Inferior parietal cortex (tissue), 1 donor: ENCODE data around the gene DYNC1LI1.

ENCODE experiments used
- DNase-seq: peaks from one replicate; pipeline ENCODE4 v3.0.0-alpha.2; 2016; ENCODE audit errors: extremely low spot score

The DYNC1LI1 gene

GRCh38 chr3:32570421-32571191 is at the start of gene DYNC1LI1:
Gene DYNC1LI1, minus strand, starts transcription at chr3:32570858. Its CDS starts 88 bp downstream, at chr3:32570770.
- DNase-seq = peak; percentile 89

GRCh38 chr3:32619395-32619794 is 48.7 kb upstream of the DYNC1LI1 start:
- no peak for DNase-seq

- no peak for DNase-seq
Measured at GRCh38 chr3:32616267-32616962, 45.8 kb upstream of the DYNC1LI1 start.

GRCh38 chr3:32614956-32615355 is 44.3 kb upstream of the DYNC1LI1 start:
- no peak for DNase-seq

GRCh38 chr3:32613183-32613582 is 42.5 kb upstream of the DYNC1LI1 start:
- no peak for DNase-seq

GRCh38 chr3:32612547-32612946 is 41.9 kb upstream of the DYNC1LI1 start:
- peak; percentile 69 for DNase-seq

- DNase-seq = no peak
Measured at GRCh38 chr3:32607522-32607921, 36.9 kb upstream of the DYNC1LI1 start.

GRCh38 chr3:32606960-32607359 is 36.3 kb upstream of the DYNC1LI1 start:
- DNase-seq = no peak

- no peak for DNase-seq
Measured at GRCh38 chr3:32606277-32606676, 35.6 kb upstream of the DYNC1LI1 start.

- no peak for DNase-seq
Measured at GRCh38 chr3:32603064-32603463, 32.4 kb upstream of the DYNC1LI1 start.

GRCh38 chr3:32602206-32602605 is 31.5 kb upstream of the DYNC1LI1 start:
- DNase-seq = no peak

- no peak for DNase-seq
Measured at GRCh38 chr3:32601722-32602121, 31.1 kb upstream of the DYNC1LI1 start.

GRCh38 chr3:32597656-32598055 is 27.0 kb upstream of the DYNC1LI1 start:
- no peak for DNase-seq

- no peak for DNase-seq
Measured at GRCh38 chr3:32596909-32597369, 26.3 kb upstream of the DYNC1LI1 start.

- DNase-seq = no peak
Measured at GRCh38 chr3:32596282-32596908, 25.7 kb upstream of the DYNC1LI1 start.

GRCh38 chr3:32595323-32595722 is 24.7 kb upstream of the DYNC1LI1 start:
- DNase-seq = no peak

GRCh38 chr3:32593903-32594525 is 23.4 kb upstream of the DYNC1LI1 start:
- peak; percentile 38 for DNase-seq

- DNase-seq = no peak
Measured at GRCh38 chr3:32592696-32593353, 22.2 kb upstream of the DYNC1LI1 start.

GRCh38 chr3:32592011-32592410 is 21.4 kb upstream of the DYNC1LI1 start:
- no peak for DNase-seq

GRCh38 chr3:32591186-32591585 is 20.5 kb upstream of the DYNC1LI1 start:
- no peak for DNase-seq

GRCh38 chr3:32586356-32586755 is 15.7 kb upstream of the DYNC1LI1 start:
- no peak for DNase-seq

GRCh38 chr3:32584660-32585059 is 14.0 kb upstream of the DYNC1LI1 start:
- DNase-seq = no peak
